ENCODE measurements around the gene ERVFRD-1.

Gene ERVFRD-1

DNA sequence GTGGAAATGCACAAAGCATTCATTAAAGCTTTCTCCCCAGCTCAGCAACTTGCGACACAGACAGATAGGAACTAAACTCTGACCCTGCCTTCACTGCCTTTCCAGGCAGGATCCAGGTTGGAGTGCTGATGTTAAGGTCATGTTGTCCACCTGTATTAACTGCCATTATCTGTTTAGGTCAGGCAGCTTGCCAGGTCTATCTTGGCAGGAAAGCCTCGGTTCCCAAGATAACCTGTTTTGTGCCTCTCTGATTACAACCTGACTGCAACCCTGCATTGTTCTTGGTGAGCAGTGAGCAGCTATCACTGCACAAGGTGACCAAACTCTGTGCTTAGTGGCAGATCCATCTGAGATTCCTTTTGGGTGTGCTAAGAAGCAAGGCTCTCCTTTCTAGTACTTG lies 44.2 kb downstream of the ERVFRD-1 start:
- Histone ChIP-seq H3K4me1 (ENCODE audit: insufficient read depth, low read length, poor library complexity, severe bottlenecking) (no peaks in the 10 kb centered on the region), H4K20me1 (ENCODE audit: insufficient read depth, low read length, poor library complexity, severe bottlenecking) (no peaks in the 10 kb centered on the region), H3K9ac (ENCODE audit: low read depth, low read length, poor library complexity, severe bottlenecking) (no peak overlapping the region), H2AFZ (ENCODE audit: low read length) (0 out of 2 replicates have a peak overlapping the region, but pooled peaks have one; percentile 3), H3K79me2 (ENCODE audit: insufficient read depth, low read length) (no peaks in the 10 kb centered on the region), H3K4me3 (ENCODE audit: low read length, poor library complexity, severe bottlenecking) (no peak overlapping the region), H3K4me2 (ENCODE audit: low read depth, low read length, poor library complexity, severe bottlenecking) (no peak overlapping the region), H3K27me3 (ENCODE audit: insufficient read depth, low read length, poor library complexity, severe bottlenecking) (no peaks in the 10 kb centered on the region), H3F3A (ENCODE audit: low read depth) (no peaks in the 10 kb centered on the region), H3K9me2 (replicated peaks; ENCODE audit: low read depth, low read length) (no peaks in the 10 kb centered on the region), H3K36me3 (ENCODE audit: insufficient read depth, low read length) (no peaks in the 10 kb centered on the region), H3K9me3 (ENCODE audit: insufficient read depth, low read depth, low read length) (no peaks in the 10 kb centered on the region)
- TF ChIP-seq EZH2phosphoT487 (IDR thresholded peaks at IDR 0.05; ENCODE audit: borderline replicate concordance): no peak
- TF ChIP-seq, protein P1, sequence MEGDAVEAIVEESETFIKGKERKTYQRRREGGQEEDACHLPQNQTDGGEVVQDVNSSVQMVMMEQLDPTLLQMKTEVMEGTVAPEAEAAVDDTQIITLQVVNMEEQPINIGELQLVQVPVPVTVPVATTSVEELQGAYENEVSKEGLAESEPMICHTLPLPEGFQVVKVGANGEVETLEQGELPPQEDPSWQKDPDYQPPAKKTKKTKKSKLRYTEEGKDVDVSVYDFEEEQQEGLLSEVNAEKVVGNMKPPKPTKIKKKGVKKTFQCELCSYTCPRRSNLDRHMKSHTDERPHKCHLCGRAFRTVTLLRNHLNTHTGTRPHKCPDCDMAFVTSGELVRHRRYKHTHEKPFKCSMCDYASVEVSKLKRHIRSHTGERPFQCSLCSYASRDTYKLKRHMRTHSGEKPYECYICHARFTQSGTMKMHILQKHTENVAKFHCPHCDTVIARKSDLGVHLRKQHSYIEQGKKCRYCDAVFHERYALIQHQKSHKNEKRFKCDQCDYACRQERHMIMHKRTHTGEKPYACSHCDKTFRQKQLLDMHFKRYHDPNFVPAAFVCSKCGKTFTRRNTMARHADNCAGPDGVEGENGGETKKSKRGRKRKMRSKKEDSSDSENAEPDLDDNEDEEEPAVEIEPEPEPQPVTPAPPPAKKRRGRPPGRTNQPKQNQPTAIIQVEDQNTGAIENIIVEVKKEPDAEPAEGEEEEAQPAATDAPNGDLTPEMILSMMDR (conservative IDR thresholded peaks at IDR 0.05; ENCODE audit: low read length): no peak

DNA sequence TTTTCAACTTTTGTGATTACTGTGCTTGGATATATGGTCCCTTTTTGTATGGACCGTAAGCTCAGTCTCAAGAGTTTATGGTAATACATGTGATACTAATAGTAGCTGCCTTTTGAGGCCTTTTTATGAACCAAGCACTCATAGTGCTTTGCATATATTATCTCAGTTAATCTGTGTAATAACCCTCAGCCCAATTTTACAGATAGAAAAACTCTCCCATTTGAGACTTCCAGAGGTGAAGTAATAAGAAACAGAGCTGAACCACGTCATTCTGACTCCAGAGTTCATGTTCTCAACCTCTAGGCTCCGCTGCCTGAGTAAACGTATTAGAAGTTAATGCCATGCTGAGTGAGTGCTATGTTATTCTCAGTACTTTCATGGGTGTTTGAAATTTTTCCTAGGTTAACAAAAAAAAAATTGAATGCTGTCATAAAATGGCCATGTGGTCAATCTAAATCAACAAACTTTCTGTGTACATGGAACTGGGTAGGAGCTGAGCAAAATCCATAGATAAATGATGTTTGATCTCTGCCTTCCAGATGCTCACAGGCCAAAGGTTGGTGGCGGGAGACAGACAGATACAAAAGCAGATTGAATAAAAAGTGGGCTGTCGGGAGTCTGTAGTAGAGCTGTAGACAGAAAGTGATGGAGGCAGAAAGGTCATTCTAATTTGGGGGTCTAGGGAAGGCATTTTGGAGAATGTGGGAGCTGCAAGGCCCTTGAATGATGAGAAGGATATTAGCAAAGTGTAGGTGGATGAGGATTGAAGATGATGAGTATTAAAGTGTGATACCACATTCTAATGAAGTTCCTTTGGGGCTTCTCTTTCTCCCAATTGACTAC lies 44.8 kb downstream of the ERVFRD-1 start:
- Histone ChIP-seq H3K9ac (ENCODE audit: low read depth, low read length, poor library complexity, severe bottlenecking) (no peak overlapping the region), H3K4me2 (ENCODE audit: low read depth, low read length, poor library complexity, severe bottlenecking) (no peak overlapping the region)
- TF ChIP-seq EZH2phosphoT487 (IDR thresholded peaks at IDR 0.05; ENCODE audit: borderline replicate concordance): no peak
- TF ChIP-seq, protein P1 (conservative IDR thresholded peaks at IDR 0.05; ENCODE audit: low read length): no peak

DNA sequence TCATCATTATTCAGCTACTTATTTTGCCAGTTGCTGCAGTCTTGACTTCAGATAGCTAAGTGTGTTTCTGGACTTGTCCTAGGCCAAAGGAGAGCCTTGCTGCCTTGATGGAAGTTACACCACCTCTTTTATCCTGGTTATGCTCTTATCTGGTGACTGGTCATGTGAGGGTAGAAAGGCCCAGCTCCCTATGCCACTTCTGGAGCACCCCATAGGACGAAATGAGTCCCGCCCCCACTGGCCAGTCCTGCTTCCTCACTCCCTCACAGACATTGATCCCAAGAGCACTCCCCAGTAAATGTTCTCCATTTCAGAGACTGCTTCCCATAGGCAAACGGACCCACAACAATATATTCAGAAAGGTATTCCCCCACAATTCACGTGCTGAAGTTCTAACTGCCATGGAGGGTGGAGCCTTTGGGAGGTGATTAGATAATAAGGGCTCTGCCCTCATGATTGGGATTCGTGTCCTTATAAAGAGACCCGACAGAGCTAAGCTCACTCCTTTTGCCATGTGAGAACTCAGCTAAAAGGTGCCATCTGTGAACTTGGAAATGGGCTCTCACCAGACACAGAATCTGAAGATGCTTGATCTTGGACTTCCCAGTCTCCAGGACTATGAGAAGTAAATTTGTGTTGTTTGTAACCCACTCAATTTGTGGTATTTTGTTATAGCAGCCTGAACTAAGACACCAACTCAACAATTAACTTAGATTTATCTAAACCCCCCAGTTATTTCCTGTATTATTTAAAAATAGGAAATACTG lies 45.9 kb downstream of the ERVFRD-1 start:
- H3K4me1 ChIP-seq (ENCODE audit: insufficient read depth, low read length, poor library complexity, severe bottlenecking): no peaks in the 10 kb centered on the region
- TF ChIP-seq EZH2phosphoT487 (IDR thresholded peaks at IDR 0.05; ENCODE audit: borderline replicate concordance): no peak
- TF ChIP-seq, protein P1 (conservative IDR thresholded peaks at IDR 0.05; ENCODE audit: low read length): no peak
- no peaks in the 10 kb centered on the region for H3K9me2 ChIP-seq (replicated peaks; ENCODE audit: low read depth, low read length)
- no peak overlapping the region for H2AFZ ChIP-seq (ENCODE audit: low read length)
- no peak overlapping the region for H3K4me2 ChIP-seq (ENCODE audit: low read depth, low read length, poor library complexity, severe bottlenecking)
- no peaks in the 10 kb centered on the region for H3K27me3 ChIP-seq (ENCODE audit: insufficient read depth, low read length, poor library complexity, severe bottlenecking)
- H4K20me1 ChIP-seq (ENCODE audit: insufficient read depth, low read length, poor library complexity, severe bottlenecking): no peaks in the 10 kb centered on the region
- no peaks in the 10 kb centered on the region for H3K9me3 ChIP-seq (ENCODE audit: insufficient read depth, low read depth, low read length)
- no peak overlapping the region for H3K4me3 ChIP-seq (ENCODE audit: low read length, poor library complexity, severe bottlenecking)
- no peaks in the 10 kb centered on the region for H3K79me2 ChIP-seq (ENCODE audit: insufficient read depth, low read length)
- H3K36me3 ChIP-seq (ENCODE audit: insufficient read depth, low read length): no peaks in the 10 kb centered on the region
- H3F3A ChIP-seq (ENCODE audit: low read depth): no peaks in the 10 kb centered on the region
- no peak overlapping the region for H3K9ac ChIP-seq (ENCODE audit: low read depth, low read length, poor library complexity, severe bottlenecking)

More for the DNA sequence above, 44.8 kb downstream of the ERVFRD-1 start:
- H3K27me3 ChIP-seq (ENCODE audit: insufficient read depth, low read length, poor library complexity, severe bottlenecking): no peaks in the 10 kb centered on the region
- no peaks in the 10 kb centered on the region for H3K36me3 ChIP-seq (ENCODE audit: insufficient read depth, low read length)
- no peaks in the 10 kb centered on the region for H3K9me2 ChIP-seq (replicated peaks; ENCODE audit: low read depth, low read length)
- H3K79me2 ChIP-seq (ENCODE audit: insufficient read depth, low read length): no peaks in the 10 kb centered on the region
- no peaks in the 10 kb centered on the region for H3K4me1 ChIP-seq (ENCODE audit: insufficient read depth, low read length, poor library complexity, severe bottlenecking)
- no peaks in the 10 kb centered on the region for H3F3A ChIP-seq (ENCODE audit: low read depth)
- no peak overlapping the region for H3K4me3 ChIP-seq (ENCODE audit: low read length, poor library complexity, severe bottlenecking)
- 0 out of 2 replicates have a peak overlapping the region, but pooled peaks have one; percentile 3 for H2AFZ ChIP-seq (ENCODE audit: low read length)
- no peaks in the 10 kb centered on the region for H3K9me3 ChIP-seq (ENCODE audit: insufficient read depth, low read depth, low read length)
- H4K20me1 ChIP-seq (ENCODE audit: insufficient read depth, low read length, poor library complexity, severe bottlenecking): no peaks in the 10 kb centered on the region

Data from Loucy (cell line).